ENCODE data around the gene USH2A.

DNA sequence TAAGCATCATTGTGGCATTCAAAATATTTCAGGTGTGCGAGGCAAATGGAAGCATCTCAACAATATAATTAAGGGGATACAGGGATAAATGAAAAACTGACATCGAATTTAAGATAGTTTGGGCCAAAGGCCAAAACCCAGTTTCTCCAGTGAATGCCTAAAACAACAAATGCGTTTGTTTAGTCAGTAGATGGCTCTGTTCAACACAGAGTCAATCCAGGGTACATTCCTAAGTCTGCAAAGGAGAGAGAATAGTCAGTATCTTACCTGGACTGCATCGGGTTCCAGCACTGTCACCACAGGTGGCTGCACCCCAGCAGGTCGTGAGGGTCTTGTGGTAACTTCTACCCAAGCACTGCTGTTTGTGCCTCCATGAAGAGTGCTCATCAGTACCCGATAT, 535.1 kb downstream of the USH2A start:
- TF ChIP-seq, protein P1, sequence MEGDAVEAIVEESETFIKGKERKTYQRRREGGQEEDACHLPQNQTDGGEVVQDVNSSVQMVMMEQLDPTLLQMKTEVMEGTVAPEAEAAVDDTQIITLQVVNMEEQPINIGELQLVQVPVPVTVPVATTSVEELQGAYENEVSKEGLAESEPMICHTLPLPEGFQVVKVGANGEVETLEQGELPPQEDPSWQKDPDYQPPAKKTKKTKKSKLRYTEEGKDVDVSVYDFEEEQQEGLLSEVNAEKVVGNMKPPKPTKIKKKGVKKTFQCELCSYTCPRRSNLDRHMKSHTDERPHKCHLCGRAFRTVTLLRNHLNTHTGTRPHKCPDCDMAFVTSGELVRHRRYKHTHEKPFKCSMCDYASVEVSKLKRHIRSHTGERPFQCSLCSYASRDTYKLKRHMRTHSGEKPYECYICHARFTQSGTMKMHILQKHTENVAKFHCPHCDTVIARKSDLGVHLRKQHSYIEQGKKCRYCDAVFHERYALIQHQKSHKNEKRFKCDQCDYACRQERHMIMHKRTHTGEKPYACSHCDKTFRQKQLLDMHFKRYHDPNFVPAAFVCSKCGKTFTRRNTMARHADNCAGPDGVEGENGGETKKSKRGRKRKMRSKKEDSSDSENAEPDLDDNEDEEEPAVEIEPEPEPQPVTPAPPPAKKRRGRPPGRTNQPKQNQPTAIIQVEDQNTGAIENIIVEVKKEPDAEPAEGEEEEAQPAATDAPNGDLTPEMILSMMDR (tag by site-specific recombination; IDR thresholded peaks at IDR 0.05): no peak
- TF ChIP-seq, protein P2, sequence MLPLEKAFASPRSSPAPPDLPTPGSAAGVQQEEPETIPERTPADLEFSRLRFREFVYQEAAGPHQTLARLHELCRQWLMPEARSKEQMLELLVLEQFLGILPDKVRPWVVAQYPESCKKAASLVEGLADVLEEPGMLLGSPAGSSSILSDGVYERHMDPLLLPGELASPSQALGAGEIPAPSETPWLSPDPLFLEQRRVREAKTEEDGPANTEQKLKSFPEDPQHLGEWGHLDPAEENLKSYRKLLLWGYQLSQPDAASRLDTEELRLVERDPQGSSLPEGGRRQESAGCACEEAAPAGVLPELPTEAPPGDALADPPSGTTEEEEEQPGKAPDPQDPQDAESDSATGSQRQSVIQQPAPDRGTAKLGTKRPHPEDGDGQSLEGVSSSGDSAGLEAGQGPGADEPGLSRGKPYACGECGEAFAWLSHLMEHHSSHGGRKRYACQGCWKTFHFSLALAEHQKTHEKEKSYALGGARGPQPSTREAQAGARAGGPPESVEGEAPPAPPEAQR (tag by site-specific recombination; IDR thresholded peaks at IDR 0.05): no peak
- TF ChIP-seq ZBTB7A (tag by site-specific recombination; IDR thresholded peaks at IDR 0.05; ENCODE audit: low read depth) (no peak), ZNF221 (tag by site-specific recombination; IDR thresholded peaks at IDR 0.05; ENCODE audit: borderline replicate concordance) (no peak), ZNF548 (tag by site-specific recombination; IDR thresholded peaks at IDR 0.05) (no peak), ZNF175 (tag by site-specific recombination; IDR thresholded peaks at IDR 0.05) (no peak), ZNF777 (tag by site-specific recombination; IDR thresholded peaks at IDR 0.05; ENCODE audit: borderline replicate concordance) (no peak), SALL2 (tag by site-specific recombination; IDR thresholded peaks at IDR 0.05; ENCODE audit: borderline replicate concordance) (no peak), ZNF248 (tag by site-specific recombination; IDR thresholded peaks at IDR 0.05) (no peak), ZNF239 (tag by site-specific recombination; IDR thresholded peaks at IDR 0.05) (no peak), ZNF48 (tag by site-specific recombination; IDR thresholded peaks at IDR 0.05) (no peak), MYNN (tag by site-specific recombination; IDR thresholded peaks at IDR 0.05; ENCODE audit: borderline replicate concordance) (no peak), KLF10 (tag by site-specific recombination; IDR thresholded peaks at IDR 0.05) (no peak), REPIN1 (tag by site-specific recombination; IDR thresholded peaks at IDR 0.05; ENCODE audit: low read depth) (no peak)

Data from HEK293 (cell line).